OCI-LY7 (cell line): ENCODE data around the gene L3MBTL1.
A peak's percentile ranks its signal among the peaks of the same experiment; 100 is the strongest.

ENCODE experiments used
- EZH2phosphoT487 ChIP-seq: fragments of 200-600 bp; sonication (generic); IDR thresholded peaks from 2 replicates; pipeline ENCODE4 v1.6.1; 2018; ENCODE audit warnings: low read depth, borderline replicate concordance, mild to moderate bottlenecking, mixed run types, antibody characterized with exemption, low read length, moderate library complexity, mixed read lengths
- TF ChIP-seq, protein P1 (sequence below): fragments of 200-600 bp; sonication (generic); conservative IDR thresholded peaks from 2 replicates; pipeline ENCODE4 v1.5.1; 2014; ENCODE audit warnings: mild to moderate bottlenecking, antibody characterized with exemption, low read length, moderate library complexity, mixed read lengths

- TF ChIP-seq, protein P1, sequence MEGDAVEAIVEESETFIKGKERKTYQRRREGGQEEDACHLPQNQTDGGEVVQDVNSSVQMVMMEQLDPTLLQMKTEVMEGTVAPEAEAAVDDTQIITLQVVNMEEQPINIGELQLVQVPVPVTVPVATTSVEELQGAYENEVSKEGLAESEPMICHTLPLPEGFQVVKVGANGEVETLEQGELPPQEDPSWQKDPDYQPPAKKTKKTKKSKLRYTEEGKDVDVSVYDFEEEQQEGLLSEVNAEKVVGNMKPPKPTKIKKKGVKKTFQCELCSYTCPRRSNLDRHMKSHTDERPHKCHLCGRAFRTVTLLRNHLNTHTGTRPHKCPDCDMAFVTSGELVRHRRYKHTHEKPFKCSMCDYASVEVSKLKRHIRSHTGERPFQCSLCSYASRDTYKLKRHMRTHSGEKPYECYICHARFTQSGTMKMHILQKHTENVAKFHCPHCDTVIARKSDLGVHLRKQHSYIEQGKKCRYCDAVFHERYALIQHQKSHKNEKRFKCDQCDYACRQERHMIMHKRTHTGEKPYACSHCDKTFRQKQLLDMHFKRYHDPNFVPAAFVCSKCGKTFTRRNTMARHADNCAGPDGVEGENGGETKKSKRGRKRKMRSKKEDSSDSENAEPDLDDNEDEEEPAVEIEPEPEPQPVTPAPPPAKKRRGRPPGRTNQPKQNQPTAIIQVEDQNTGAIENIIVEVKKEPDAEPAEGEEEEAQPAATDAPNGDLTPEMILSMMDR: peak; percentile 60; the same call in 1 of the 2 replicates
- no peak for TF ChIP-seq EZH2phosphoT487
Measured at GRCh38 chr20:43513931-43514647, 6.6 kb downstream of the L3MBTL1 start.
